Vagina (tissue), 2 donors: ENCODE data around the gene DNAJB8.

ENCODE experiments used
- POLR2AphosphoS5 ChIP-seq, 2 donors: sonication (generic); formaldehyde crosslinking; IDR thresholded peaks; one replicate each; pipeline ENCODE4 v1.9.0; 2017; ENCODE audit warnings: antibody characterized with exemption in 2 of 2, mild to moderate bottlenecking in 2 of 2, low read depth in 1 of 2; ENCODE audit not compliant: insufficient read depth in 1 of 2
- TF ChIP-seq, protein P1 (sequence below), 3 experiments: fragments of 450-650 bp in 2 of 3; fragments of 200-600 bp in 1 of 3; sonication (generic) in 1 of 3; IDR thresholded peaks; one replicate each; pipeline ENCODE4 v1.5.1; 2017 to 2019; ENCODE audit warnings: antibody characterized with exemption in 3 of 3, mild to moderate bottlenecking in 2 of 3, moderate library complexity in 2 of 3

DNA sequence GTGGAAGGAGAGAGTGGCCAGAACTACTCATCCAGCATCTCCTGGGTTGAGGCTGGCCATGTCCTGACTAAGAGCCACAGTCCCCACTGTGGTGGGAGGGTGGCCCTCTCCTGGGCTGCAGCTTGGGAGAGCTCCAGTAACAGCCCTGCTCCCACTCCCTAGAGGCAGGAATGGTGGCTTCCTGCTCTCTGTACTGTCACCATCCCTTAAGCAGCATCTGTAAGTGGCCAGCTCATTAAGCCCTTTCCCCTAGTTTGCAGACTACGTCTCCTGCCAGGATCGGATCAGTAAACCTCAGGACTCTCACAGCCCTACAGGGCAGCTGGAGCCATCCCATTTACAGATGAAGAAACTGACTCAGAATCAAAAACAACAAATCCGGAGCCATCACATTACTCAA is 30.5 kb downstream of the DNAJB8 start:
- no peak for TF ChIP-seq POLR2AphosphoS5 (IDR thresholded peaks at IDR 0.05; ENCODE audit: insufficient read depth in 1 of 2, low read depth in 1 of 2)
- TF ChIP-seq, protein P1, sequence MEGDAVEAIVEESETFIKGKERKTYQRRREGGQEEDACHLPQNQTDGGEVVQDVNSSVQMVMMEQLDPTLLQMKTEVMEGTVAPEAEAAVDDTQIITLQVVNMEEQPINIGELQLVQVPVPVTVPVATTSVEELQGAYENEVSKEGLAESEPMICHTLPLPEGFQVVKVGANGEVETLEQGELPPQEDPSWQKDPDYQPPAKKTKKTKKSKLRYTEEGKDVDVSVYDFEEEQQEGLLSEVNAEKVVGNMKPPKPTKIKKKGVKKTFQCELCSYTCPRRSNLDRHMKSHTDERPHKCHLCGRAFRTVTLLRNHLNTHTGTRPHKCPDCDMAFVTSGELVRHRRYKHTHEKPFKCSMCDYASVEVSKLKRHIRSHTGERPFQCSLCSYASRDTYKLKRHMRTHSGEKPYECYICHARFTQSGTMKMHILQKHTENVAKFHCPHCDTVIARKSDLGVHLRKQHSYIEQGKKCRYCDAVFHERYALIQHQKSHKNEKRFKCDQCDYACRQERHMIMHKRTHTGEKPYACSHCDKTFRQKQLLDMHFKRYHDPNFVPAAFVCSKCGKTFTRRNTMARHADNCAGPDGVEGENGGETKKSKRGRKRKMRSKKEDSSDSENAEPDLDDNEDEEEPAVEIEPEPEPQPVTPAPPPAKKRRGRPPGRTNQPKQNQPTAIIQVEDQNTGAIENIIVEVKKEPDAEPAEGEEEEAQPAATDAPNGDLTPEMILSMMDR (IDR thresholded peaks at IDR 0.05): no peak
